Measurements from ENCODE around the gene TMEM147. TPM values are rescaled to one million over a fixed set of nuclear protein-coding genes. Genes with fewer than 3 reads are reported as not detected.

Gene TMEM147
- total RNA-seq, 4 donors from 2014 or later: 86.2 to 145 (median 119) TPM

DNA sequence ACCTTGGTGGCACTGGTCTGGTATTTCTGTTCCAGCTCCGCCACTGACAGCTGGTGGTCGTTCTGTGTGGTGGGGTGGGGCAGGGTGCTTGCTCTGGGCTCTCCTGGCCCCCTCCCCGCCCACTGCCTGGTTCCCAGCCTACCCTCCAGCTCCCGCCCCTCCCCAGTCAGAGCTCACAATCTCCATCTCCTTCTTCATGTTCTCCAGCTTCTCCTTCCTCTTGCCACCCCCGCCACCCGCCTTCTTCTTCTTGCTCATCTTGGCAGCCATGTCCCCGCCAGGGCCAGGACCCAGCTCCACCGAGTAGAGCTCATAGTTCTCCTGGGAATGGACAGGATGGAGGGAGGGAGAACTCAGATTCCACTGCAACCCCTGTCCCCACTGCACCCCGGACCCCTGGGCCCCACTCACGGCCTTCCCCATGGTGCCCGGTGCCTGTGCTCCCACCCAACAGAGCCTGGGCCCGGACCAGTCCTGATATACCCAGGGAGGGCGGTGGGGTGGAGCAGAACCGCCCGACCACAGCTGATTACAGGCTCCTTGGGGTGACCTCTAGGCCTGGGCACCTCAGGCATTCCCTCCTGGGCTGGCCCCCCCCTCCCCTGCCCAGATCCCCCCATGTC is 17.9 kb downstream of the TMEM147 start, which contains the start of gene ATP4A:
Gene ATP4A (minus strand): TSS at position 452 of the 623 bp plus-strand sequence. CDS start 29 bp downstream, at position 423.
- Histone ChIP-seq H3K4me1 (peaks cover 0 to under 1% of the 10 kb centered on the region in 2 donors), H3K27me3 (peaks cover 14 to 24% (median 24%) of the 10 kb centered on the region in 3 donors), H3K36me3 (no peaks in the 10 kb centered on the region), H3K27ac (no peak within 1 kb of the TSS), H3K9me3 (no peaks in the 10 kb centered on the region), H3K4me3 (no peak within 1 kb of the TSS)
- intact Hi-C loops (cut with DNase I; ENCODE audit: low total_unique reads) (no loop called here), in situ Hi-C loops (cut with MboI; ENCODE audit: low sequenced_read_pairs in 4 of 4) (no loop called here)
- DNase-seq: no peak
- ATAC-seq: no peak
- no peak for TF ChIP-seq CTCF (IDR thresholded peaks at IDR 0.05 in 4 of 5, conservative IDR thresholded peaks at IDR 0.05 in 1 of 5)
- no peak for TF ChIP-seq POLR2A (IDR thresholded peaks at IDR 0.05)

DNA sequence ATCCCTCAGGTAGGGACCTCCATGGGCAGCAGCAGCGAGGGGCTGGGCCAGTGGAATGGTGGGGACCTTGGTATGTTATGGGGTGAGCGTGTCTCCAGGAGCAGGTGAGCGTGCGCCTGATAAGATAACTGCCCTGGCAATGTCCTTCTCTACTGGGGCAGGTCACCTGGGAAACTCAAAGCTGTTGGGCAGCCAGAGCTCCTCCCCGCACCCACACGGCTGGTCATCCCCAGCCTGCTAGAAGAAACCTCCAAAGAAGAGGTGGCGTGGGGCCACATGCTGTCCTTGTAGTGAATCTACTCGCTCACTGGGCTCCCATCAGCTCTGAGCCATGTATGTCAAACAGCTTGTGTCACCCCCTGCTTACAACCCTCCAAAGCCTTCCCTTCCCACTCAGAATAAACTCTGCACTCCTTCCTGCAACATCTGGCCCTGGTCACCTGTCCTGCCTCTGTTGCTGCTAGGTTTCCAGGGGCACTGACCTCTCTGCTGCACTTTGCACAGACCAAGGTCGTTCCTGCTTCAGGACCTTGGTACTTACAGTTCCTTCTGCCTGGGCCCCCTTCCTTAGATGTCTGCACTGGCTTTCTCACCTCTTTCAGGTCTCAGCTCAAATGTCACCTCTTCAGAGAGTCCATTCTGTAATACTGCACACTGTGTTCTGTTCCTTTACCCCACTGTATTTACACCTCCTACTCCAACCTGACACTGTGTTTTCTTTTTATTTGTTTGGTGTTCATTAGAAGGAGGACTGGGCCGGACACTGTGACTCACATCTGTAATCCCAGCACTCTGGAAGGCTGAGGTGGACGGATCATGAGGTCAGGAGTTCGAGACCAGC is 19.8 kb downstream of the TMEM147 start:
- DNase-seq: no peak

GRCh38 chr19:35566738-35567137 is 21.3 kb downstream of the TMEM147 start:
- H3K36me3 ChIP-seq: no peaks in the 10 kb centered on the region
- H3K4me3 ChIP-seq: no peak overlapping the region
- H3K9me3 ChIP-seq: no peaks in the 10 kb centered on the region
- intact Hi-C loops (cut with DNase I; ENCODE audit: low total_unique reads) (no loop called here), in situ Hi-C loops (cut with MboI; ENCODE audit: low sequenced_read_pairs in 4 of 4) (no loop called here)
- H3K4me1 ChIP-seq: no peaks in the 10 kb centered on the region
- H3K27ac ChIP-seq: no peak overlapping the region
- no peak for TF ChIP-seq POLR2A (IDR thresholded peaks at IDR 0.05)
- TF ChIP-seq CTCF (IDR thresholded peaks at IDR 0.05 in 4 of 5, conservative IDR thresholded peaks at IDR 0.05 in 1 of 5): no peak
- peaks cover 0 to 7% (median 6%) of the 10 kb centered on the region in 3 donors for H3K27me3 ChIP-seq
- no peak for ATAC-seq
- DNase-seq: no peak

More for the DNA sequence above, 19.8 kb downstream of the TMEM147 start:
- Histone ChIP-seq H3K4me3 (no peak overlapping the region), H3K36me3 (no peaks in the 10 kb centered on the region), H3K27ac (no peak overlapping the region), H3K27me3 (peaks cover 3 to 7% (median 7%) of the 10 kb centered on the region in 3 donors), H3K4me1 (no peaks in the 10 kb centered on the region), H3K9me3 (no peaks in the 10 kb centered on the region)
- intact Hi-C loops (cut with DNase I; ENCODE audit: low total_unique reads): no loop called here
- ATAC-seq: no peak
- TF ChIP-seq POLR2A (IDR thresholded peaks at IDR 0.05) (no peak), CTCF (IDR thresholded peaks at IDR 0.05 in 4 of 5, conservative IDR thresholded peaks at IDR 0.05 in 1 of 5) (no peak)
- in situ Hi-C loops (cut with MboI; ENCODE audit: low sequenced_read_pairs in 4 of 4): no loop called here

DNA sequence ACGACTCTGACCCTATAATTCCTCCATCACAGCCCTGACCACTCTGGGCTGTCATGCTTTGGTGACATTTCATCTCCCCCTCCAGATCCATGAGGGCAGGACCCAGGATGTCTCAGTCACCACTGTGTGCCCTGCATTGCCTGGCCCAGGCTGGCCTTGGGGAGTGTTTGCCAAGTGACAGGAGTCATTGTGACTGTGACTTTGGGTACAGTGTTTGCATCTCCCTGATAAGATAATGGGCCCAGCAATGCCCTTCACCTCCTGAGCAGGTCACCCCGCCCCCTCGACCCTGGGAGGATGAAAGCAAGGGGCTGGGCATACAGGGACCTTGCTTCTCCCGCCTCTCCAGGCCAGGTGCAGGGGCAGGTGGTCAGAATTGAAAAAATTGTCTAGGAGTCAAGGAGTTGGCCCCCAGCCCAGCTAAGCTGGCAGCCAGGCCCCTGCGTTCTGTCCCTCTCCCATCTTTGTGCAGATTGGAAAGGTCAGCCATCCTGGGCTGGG is 23.9 kb downstream of the TMEM147 start:
- Histone ChIP-seq H3K4me1 (no peaks in the 10 kb centered on the region), H3K27ac (no peak overlapping the region), H3K36me3 (no peaks in the 10 kb centered on the region), H3K4me3 (no peak overlapping the region), H3K27me3 (peaks cover 0 to 6% (median 0%) of the 10 kb centered on the region in 3 donors), H3K9me3 (no peaks in the 10 kb centered on the region)
- no peak for DNase-seq
- in situ Hi-C loops (cut with MboI; ENCODE audit: low sequenced_read_pairs in 4 of 4): no loop called here
- ATAC-seq: no peak
- no peak for TF ChIP-seq CTCF (IDR thresholded peaks at IDR 0.05 in 4 of 5, conservative IDR thresholded peaks at IDR 0.05 in 1 of 5)
- no peak for TF ChIP-seq POLR2A (IDR thresholded peaks at IDR 0.05)
- intact Hi-C loops (cut with DNase I; ENCODE audit: low total_unique reads): no loop called here

Data from gastrocnemius medialis (tissue), 4 donors.